OCI-M2 (cell line): ENCODE measurements around the gene ORAI1.
"Not testable (repeated sequence)": the region's sequence is repeated elsewhere in the genome, so short reads cannot be mapped to it uniquely, and the experiment has no call there.

ENCODE experiments used
- DNase-seq: peaks from one replicate; lab custom pipeline; 2025; ENCODE audit not compliant: unreplicated experiment; lab: John Stamatoyannopoulos, UW

ORAI1 gene

GRCh38 chr12:121603581-121603980 lies 22.7 kb upstream of the ORAI1 start:
- DNase-seq = no peak

- no peak for DNase-seq
Measured at GRCh38 chr12:121608301-121608700, 18.0 kb upstream of the ORAI1 start.

GRCh38 chr12:121610239-121611149 lies 15.8 kb upstream of the ORAI1 start:
- DNase-seq = no peak

- no peak for DNase-seq
Measured at GRCh38 chr12:121611306-121611705, 15.0 kb upstream of the ORAI1 start.

GRCh38 chr12:121613462-121613861 lies 12.9 kb upstream of the ORAI1 start:
- no peak for DNase-seq

- no peak for DNase-seq
Measured at GRCh38 chr12:121614872-121615467, 11.4 kb upstream of the ORAI1 start.

GRCh38 chr12:121618659-121619233 lies 7.6 kb upstream of the ORAI1 start:
- no peak for DNase-seq

- DNase-seq = no peak
Measured at GRCh38 chr12:121620333-121620891, 5.9 kb upstream of the ORAI1 start.

- no peak for DNase-seq
Measured at GRCh38 chr12:121626853-121627640, 717 bp downstream of the ORAI1 start.

- no peak for DNase-seq
Measured at GRCh38 chr12:121628037-121628436, 1.7 kb downstream of the ORAI1 start.

GRCh38 chr12:121628536-121628935 lies 2.2 kb downstream of the ORAI1 start:
- no peak for DNase-seq

GRCh38 chr12:121630791-121631355 lies 4.5 kb downstream of the ORAI1 start:
- no peak for DNase-seq

- DNase-seq = no peak
Measured at GRCh38 chr12:121632069-121632970, 6.0 kb downstream of the ORAI1 start.

GRCh38 chr12:121633833-121634196 lies 7.5 kb downstream of the ORAI1 start:
- not testable (repeated sequence) for DNase-seq

- DNase-seq = no peak
Measured at GRCh38 chr12:121634836-121635235, 8.5 kb downstream of the ORAI1 start.

- DNase-seq = no peak
Measured at GRCh38 chr12:121637231-121637914, 11.0 kb downstream of the ORAI1 start.

- no peak for DNase-seq
Measured at GRCh38 chr12:121638298-121639202, 12.2 kb downstream of the ORAI1 start.

GRCh38 chr12:121641343-121641630 lies 15.0 kb downstream of the ORAI1 start:
- no peak for DNase-seq
